Glutamatergic neuron (in vitro differentiated cells): Measurements from ENCODE around the gene TMEM184A. TPM values are rescaled to one million over a fixed set of nuclear protein-coding genes. Genes with fewer than 3 reads are reported as not detected.

Source experiments
- DNase-seq: peaks from one replicate; pipeline ENCODE4 v3.0.0; 2022
- H3K27ac Mint-ChIP-seq: one replicate; pipeline ENCODE4 v1.8.0; 2020; ENCODE audit warnings: mild to moderate bottlenecking, mixed read lengths, inconsistent platforms; ENCODE audit not compliant: unreplicated experiment
- H3K27me3 Mint-ChIP-seq: one replicate; pipeline ENCODE4 v1.8.0; 2020; ENCODE audit warnings: mild to moderate bottlenecking, moderate library complexity, mixed read lengths, inconsistent platforms; ENCODE audit not compliant: unreplicated experiment
- H3K36me3 Mint-ChIP-seq: one replicate; pipeline ENCODE4 v1.8.0; 2020; ENCODE audit warnings: mild to moderate bottlenecking, mixed read lengths, inconsistent platforms; ENCODE audit not compliant: unreplicated experiment
- H3K4me1 Mint-ChIP-seq: one replicate; pipeline ENCODE4 v1.8.0; 2020; ENCODE audit warnings: mild to moderate bottlenecking, low read depth, mixed read lengths, inconsistent platforms; ENCODE audit not compliant: unreplicated experiment
- H3K4me3 Mint-ChIP-seq: one replicate; pipeline ENCODE4 v1.8.0; 2020; ENCODE audit warnings: mild to moderate bottlenecking, mixed read lengths, inconsistent platforms; ENCODE audit not compliant: unreplicated experiment
- H3K9me3 Mint-ChIP-seq: one replicate; pipeline ENCODE4 v1.8.0; 2020; ENCODE audit warnings: mild to moderate bottlenecking, moderate library complexity, mixed read lengths, inconsistent platforms; ENCODE audit not compliant: unreplicated experiment
- total RNA-seq: library from RNA; stranded (reverse); fragmentation: NEBNext Ultra II Directional; extraction: Animal tissue kit (Norgen Biotek cat#: 25700); gene quantifications from one replicate; pipeline ENCODE4 v1.2.1, GENCODE V29; 2021; ENCODE audit not compliant: unreplicated experiment
- TF ChIP-seq, protein P1 (sequence below): fragments of 200-600 bp; sonication (generic); IDR thresholded peaks from one replicate; pipeline ENCODE4 v1.5.0; 2021; ENCODE audit not compliant: partially characterized antibody, unreplicated experiment

Gene TMEM184A
- total RNA-seq, 1 donor from 2014 or later: 20.7 TPM

DNA sequence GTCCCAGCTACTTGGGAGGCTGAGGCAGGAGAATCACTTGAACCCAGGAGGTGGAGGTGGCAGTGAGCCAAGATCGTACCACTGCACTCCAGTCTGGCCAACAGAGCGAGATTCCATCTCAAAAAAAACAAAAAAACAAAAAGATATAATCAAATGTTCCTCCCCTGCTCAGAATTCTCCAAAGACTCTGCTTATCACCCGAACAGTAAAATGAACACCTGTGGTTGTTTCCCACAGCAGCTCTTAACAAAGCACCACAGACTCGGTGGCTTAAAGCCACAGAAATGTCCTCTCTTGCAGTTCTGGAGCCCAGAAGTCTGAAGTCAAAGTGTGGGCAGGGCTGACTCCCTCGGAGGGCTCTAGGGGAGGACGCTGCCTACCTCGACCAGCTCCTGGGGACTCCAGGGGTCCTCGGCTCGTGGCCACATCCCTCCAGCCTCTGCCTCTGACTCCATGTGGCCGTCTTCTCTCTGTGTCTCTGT lies 47.7 kb downstream of the TMEM184A start:
- H3K9me3 Mint-ChIP-seq: peaks cover 8% of the 10 kb centered on the region
- TF ChIP-seq, protein P1, sequence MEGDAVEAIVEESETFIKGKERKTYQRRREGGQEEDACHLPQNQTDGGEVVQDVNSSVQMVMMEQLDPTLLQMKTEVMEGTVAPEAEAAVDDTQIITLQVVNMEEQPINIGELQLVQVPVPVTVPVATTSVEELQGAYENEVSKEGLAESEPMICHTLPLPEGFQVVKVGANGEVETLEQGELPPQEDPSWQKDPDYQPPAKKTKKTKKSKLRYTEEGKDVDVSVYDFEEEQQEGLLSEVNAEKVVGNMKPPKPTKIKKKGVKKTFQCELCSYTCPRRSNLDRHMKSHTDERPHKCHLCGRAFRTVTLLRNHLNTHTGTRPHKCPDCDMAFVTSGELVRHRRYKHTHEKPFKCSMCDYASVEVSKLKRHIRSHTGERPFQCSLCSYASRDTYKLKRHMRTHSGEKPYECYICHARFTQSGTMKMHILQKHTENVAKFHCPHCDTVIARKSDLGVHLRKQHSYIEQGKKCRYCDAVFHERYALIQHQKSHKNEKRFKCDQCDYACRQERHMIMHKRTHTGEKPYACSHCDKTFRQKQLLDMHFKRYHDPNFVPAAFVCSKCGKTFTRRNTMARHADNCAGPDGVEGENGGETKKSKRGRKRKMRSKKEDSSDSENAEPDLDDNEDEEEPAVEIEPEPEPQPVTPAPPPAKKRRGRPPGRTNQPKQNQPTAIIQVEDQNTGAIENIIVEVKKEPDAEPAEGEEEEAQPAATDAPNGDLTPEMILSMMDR: no peak
- no peaks in the 10 kb centered on the region for H3K36me3 Mint-ChIP-seq
- peaks cover 7% of the 10 kb centered on the region for H3K4me1 Mint-ChIP-seq
- no peak overlapping the region for H3K4me3 Mint-ChIP-seq
- H3K27me3 Mint-ChIP-seq: peaks cover 6% of the 10 kb centered on the region
- no peak for DNase-seq
- H3K27ac Mint-ChIP-seq: peak overlapping the region; percentile 6

DNA sequence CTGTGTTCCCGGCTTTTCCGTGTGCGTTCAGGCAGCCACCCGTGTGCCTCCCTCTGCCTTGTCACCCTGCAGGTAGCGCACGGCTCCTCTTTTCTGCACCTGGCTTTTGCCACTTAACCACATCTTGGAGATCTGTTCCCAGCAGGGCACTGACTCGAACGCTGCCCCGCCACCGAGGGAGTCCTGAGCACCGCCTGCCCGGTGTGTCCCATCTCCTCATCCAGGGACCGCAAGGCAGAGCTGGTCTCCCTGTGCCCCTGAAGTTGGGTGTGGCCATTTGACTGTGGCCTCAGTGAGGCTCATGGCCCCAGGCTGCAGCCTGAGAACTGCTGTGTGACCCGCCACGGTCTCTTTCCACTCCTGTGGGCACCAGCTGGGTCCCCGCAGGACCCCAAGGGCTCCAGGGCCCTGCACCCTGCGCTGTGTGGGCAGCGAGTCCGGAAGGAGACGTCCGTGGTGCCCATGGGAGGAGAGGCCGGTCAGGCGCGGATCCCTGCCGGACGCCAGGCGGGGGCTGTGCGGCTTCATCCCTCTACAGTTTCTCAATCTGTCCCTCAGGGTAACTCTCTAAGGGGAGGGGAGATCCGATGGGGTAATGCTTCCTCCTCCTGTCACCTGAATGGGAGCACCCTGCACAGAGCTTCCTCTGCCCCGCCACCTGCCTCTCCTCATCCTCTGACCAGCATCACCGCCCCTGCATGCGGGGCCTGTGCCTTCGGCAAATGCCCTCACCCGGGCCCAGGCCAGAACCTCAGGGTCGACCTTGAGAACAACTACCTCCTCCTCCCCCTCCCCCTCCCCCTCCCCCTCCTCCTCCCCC lies 50.1 kb downstream of the TMEM184A start:
- peak overlapping the region; percentile 53 for H3K27ac Mint-ChIP-seq
- H3K27me3 Mint-ChIP-seq: peaks cover 6% of the 10 kb centered on the region
- TF ChIP-seq, protein P1: no peak
- DNase-seq: no peak
- peaks cover 16% of the 10 kb centered on the region for H3K9me3 Mint-ChIP-seq
- no peaks in the 10 kb centered on the region for H3K36me3 Mint-ChIP-seq
- no peak overlapping the region for H3K4me3 Mint-ChIP-seq
- H3K4me1 Mint-ChIP-seq: peaks cover 16% of the 10 kb centered on the region

DNA sequence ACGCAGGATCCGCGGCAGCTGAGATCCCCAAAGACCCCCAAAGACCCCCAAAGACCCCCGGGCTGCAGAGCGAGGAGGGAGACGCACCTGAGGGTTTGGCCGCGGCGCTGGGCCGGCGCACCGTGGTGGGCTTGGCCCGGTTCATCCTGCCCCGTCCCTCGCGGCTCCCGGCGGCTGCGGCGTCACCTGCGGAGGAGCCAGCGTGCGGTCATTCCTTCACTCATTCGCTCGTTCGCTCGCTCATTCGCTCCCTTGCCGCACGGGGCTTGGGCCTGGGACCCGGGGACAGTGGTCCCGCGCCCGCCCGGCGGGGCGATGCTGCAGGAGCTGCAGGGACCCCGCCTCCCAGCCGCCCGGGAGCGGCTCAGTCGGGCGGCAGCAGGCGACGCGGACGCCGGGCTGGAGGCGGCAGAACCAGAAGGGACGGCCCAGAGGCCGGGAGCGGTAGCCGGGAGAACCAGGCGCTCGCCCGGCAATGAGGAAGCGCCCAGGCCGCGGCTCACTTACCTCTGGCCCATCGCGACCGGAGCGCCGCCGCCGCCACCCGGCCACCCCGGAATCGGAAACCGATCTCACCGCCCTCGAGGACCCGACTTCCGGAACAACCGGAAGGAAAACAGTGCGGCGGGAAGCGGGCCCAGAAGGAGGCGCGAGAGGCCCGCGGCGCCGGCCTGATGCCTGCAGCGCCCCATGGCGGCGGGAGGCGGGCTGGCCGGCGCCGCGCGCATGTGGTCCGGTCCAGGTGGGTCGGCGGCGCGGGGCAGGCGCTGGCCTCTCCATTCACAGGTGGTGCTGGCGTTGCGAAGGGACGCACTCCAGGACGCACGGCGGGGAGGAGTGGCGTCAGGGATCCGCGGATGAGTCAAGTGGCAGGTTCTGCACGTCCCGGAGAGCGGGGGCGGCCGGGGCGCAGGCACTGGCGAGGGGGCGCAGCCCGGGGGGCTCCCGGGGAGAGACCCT lies 51.9 kb downstream of the TMEM184A start, which contains the start of gene INTS1:
Gene INTS1 (minus strand): TSS at position 574 of the 960 bp plus-strand sequence. CDS start 429 bp downstream, at position 145.
- Mint-ChIP-seq H3K27ac (peak within 1 kb of the TSS; percentile 12), H3K9me3 (peaks cover 16% of the 10 kb centered on the region), H3K4me1 (peaks cover 16% of the 10 kb centered on the region), H3K4me3 (peak within 1 kb of the TSS; percentile 91), H3K27me3 (peaks cover 4% of the 10 kb centered on the region), H3K36me3 (no peaks in the 10 kb centered on the region)
- TF ChIP-seq, protein P1: peak; percentile 81
- peak; percentile 88 for DNase-seq

DNA sequence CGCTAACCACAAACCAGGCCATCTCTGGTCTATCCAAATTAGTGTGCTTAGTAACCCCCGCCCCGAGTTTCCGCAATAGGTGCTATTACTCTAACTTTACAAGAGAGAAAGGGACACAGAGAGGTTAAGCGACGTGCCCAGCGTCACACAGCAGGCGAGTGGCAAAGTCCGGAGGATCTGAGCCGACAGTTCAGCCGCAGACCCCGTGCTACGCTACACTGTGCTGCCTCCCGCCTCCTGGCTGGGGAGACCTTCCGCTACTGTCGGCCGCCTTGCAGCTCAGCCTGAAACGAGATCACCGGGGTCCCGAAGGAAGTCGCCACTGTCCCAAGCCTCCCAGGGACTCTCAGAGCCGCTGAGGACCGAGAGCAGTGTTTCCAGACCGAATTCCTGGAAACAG lies 52.6 kb downstream of the TMEM184A start:
- TF ChIP-seq, protein P1: no peak
- H3K4me1 Mint-ChIP-seq: peaks cover 16% of the 10 kb centered on the region
- H3K36me3 Mint-ChIP-seq: no peaks in the 10 kb centered on the region
- peaks cover 4% of the 10 kb centered on the region for H3K27me3 Mint-ChIP-seq
- no peak for DNase-seq
- peak overlapping the region; percentile 91 for H3K4me3 Mint-ChIP-seq
- peaks cover 13% of the 10 kb centered on the region for H3K9me3 Mint-ChIP-seq
- peak overlapping the region; percentile 8 for H3K27ac Mint-ChIP-seq
